ENCODE results near the gene USH2A. TPM values are rescaled to one million over a fixed set of nuclear protein-coding genes. Genes with fewer than 3 reads are reported as not detected.

The USH2A gene
- total RNA-seq, 1 experiment from 2014 or later = 0.02 TPM

GRCh38 chr1:215617979-215618378, 805.3 kb downstream of the USH2A start:
- no peak for DNase-seq (ENCODE audit: extremely low read depth, low read depth)

- DNase-seq (ENCODE audit: extremely low read depth, low read depth) = no peak
Measured at GRCh38 chr1:215612391-215612790, 810.9 kb downstream of the USH2A start.

- DNase-seq (ENCODE audit: extremely low read depth, low read depth) = no peak
Measured at GRCh38 chr1:215608646-215609045, 814.6 kb downstream of the USH2A start.

- DNase-seq (ENCODE audit: extremely low read depth, low read depth) = no peak
Measured at GRCh38 chr1:215607412-215607811, 815.8 kb downstream of the USH2A start.

- DNase-seq (ENCODE audit: extremely low read depth, low read depth) = no peak
Measured at GRCh38 chr1:215606564-215607168, 816.6 kb downstream of the USH2A start.

GRCh38 chr1:215606036-215606435, 817.2 kb downstream of the USH2A start:
- no peak for DNase-seq (ENCODE audit: extremely low read depth, low read depth)

GRCh38 chr1:215605011-215605621, 818.1 kb downstream of the USH2A start:
- no peak for DNase-seq (ENCODE audit: extremely low read depth, low read depth)

GRCh38 chr1:215603319-215603718, 819.9 kb downstream of the USH2A start:
- no peak for DNase-seq (ENCODE audit: extremely low read depth, low read depth)

GRCh38 chr1:215601276-215601675, 822.0 kb downstream of the USH2A start:
- no peak for DNase-seq (ENCODE audit: extremely low read depth, low read depth)

GRCh38 chr1:215600867-215601266, 822.4 kb downstream of the USH2A start:
- no peak for DNase-seq (ENCODE audit: extremely low read depth, low read depth)

GRCh38 chr1:215600258-215600792, 822.9 kb downstream of the USH2A start:
- no peak for DNase-seq (ENCODE audit: extremely low read depth, low read depth)

- DNase-seq (ENCODE audit: extremely low read depth, low read depth) = no peak
Measured at GRCh38 chr1:215599418-215600074, 823.7 kb downstream of the USH2A start.

GRCh38 chr1:215597961-215598360, 825.3 kb downstream of the USH2A start:
- no peak for DNase-seq (ENCODE audit: extremely low read depth, low read depth)

- no peak for DNase-seq (ENCODE audit: extremely low read depth, low read depth)
Measured at GRCh38 chr1:215595231-215595630, 828.0 kb downstream of the USH2A start.

GRCh38 chr1:215594640-215595039, 828.6 kb downstream of the USH2A start:
- DNase-seq (ENCODE audit: extremely low read depth, low read depth) = no peak

GRCh38 chr1:215590779-215591491, 832.3 kb downstream of the USH2A start:
- no peak for DNase-seq (ENCODE audit: extremely low read depth, low read depth)

- DNase-seq (ENCODE audit: extremely low read depth, low read depth) = no peak
Measured at GRCh38 chr1:215589650-215590435, 833.4 kb downstream of the USH2A start.

- no peak for DNase-seq (ENCODE audit: extremely low read depth, low read depth)
Measured at GRCh38 chr1:215584389-215584788, 838.9 kb downstream of the USH2A start.

- DNase-seq (ENCODE audit: extremely low read depth, low read depth) = no peak
Measured at GRCh38 chr1:215583185-215583749, 840.0 kb downstream of the USH2A start.

GRCh38 chr1:215581896-215582295, 841.4 kb downstream of the USH2A start:
- no peak for DNase-seq (ENCODE audit: extremely low read depth, low read depth)
